HG03575 (cell line): ENCODE measurements around the gene SLC25A29.
"Not testable (repeated sequence)": the region's sequence is repeated elsewhere in the genome, so short reads cannot be mapped to it uniquely, and the experiment has no call there.

Experiments
- ATAC-seq: cut with Tn5 transposase; IDR thresholded peaks from one replicate; pipeline ENCODE4 v1.9.1; 2021; ENCODE audit not compliant: unreplicated experiment, insufficient number of reproducible peaks, low FRiP score; ENCODE audit errors: extremely low read depth

SLC25A29 gene

GRCh38 chr14:100296729-100297128 lies 9.5 kb downstream of the SLC25A29 start:
- not testable (repeated sequence) for ATAC-seq

GRCh38 chr14:100296106-100296651 lies 10.1 kb downstream of the SLC25A29 start:
- no peak for ATAC-seq

- ATAC-seq: no peak
Measured at GRCh38 chr14:100295376-100296105, 10.7 kb downstream of the SLC25A29 start.

GRCh38 chr14:100294963-100295330 lies 11.3 kb downstream of the SLC25A29 start:
- no peak for ATAC-seq

GRCh38 chr14:100294213-100294962 lies 11.9 kb downstream of the SLC25A29 start:
- no peak for ATAC-seq

- ATAC-seq: no peak
Measured at GRCh38 chr14:100293497-100294212, 12.6 kb downstream of the SLC25A29 start.

- ATAC-seq: no peak
Measured at GRCh38 chr14:100292776-100293461, 13.3 kb downstream of the SLC25A29 start.

GRCh38 chr14:100292301-100292775 lies 13.9 kb downstream of the SLC25A29 start:
- ATAC-seq: no peak

GRCh38 chr14:100291305-100292075 lies 14.8 kb downstream of the SLC25A29 start:
- ATAC-seq: no peak

GRCh38 chr14:100290607-100291304 lies 15.5 kb downstream of the SLC25A29 start:
- ATAC-seq: no peak

- no peak for ATAC-seq
Measured at GRCh38 chr14:100289916-100290606, 16.2 kb downstream of the SLC25A29 start.

GRCh38 chr14:100288382-100289185 lies 17.7 kb downstream of the SLC25A29 start:
- ATAC-seq: no peak

GRCh38 chr14:100287998-100288295 lies 18.3 kb downstream of the SLC25A29 start:
- ATAC-seq: not testable (repeated sequence)

GRCh38 chr14:100287202-100287997 lies 18.8 kb downstream of the SLC25A29 start:
- ATAC-seq: no peak

GRCh38 chr14:100286484-100287191 lies 19.6 kb downstream of the SLC25A29 start:
- no peak for ATAC-seq
